Activated CD4-positive, alpha-beta T cell treated with anti-CD3 and anti-CD28 coated beads for 1 hour (primary cell): Measurements from ENCODE around the gene INO80B.
A peak's percentile ranks its signal among the peaks of the same experiment; 100 is the strongest.

Source experiments
- DNase-seq: peaks from one replicate; pipeline ENCODE4 v3.0.0-alpha.2; 2020

The INO80B gene

GRCh38 chr2:74503506-74504475 lies 48.9 kb downstream of the INO80B start:
- no peak for DNase-seq

GRCh38 chr2:74504591-74504990 lies 49.7 kb downstream of the INO80B start:
- DNase-seq: no peak

GRCh38 chr2:74505448-74506246 lies 50.8 kb downstream of the INO80B start:
- no peak for DNase-seq

GRCh38 chr2:74507145-74507925 lies 52.4 kb downstream of the INO80B start, which contains the start of gene PCGF1:
Gene PCGF1, minus strand, starts transcription at chr2:74507695. Its CDS starts 27 bp downstream, at chr2:74507668.
- peak; percentile 97 for DNase-seq
